Fibroblast of the aortic adventitia (primary cell): ENCODE measurements around the gene TSPOAP1. TPM values are rescaled to one million over a fixed set of nuclear protein-coding genes. Genes with fewer than 3 reads are reported as not detected.

Source experiments
- DNase-seq: peaks from one replicate; pipeline ENCODE4 v3.0.0-alpha.2; 2010; ENCODE audit warnings: low read depth
- H3K4me3 ChIP-seq: 2 replicates; pipeline ENCODE4 v1.5.1; 2011; ENCODE audit warnings: low read depth, mild to moderate bottlenecking, control low read depth, low read length, moderate library complexity
- CTCF ChIP-seq: IDR thresholded peaks from 2 replicates; pipeline ENCODE4 v1.5.1; 2011; ENCODE audit warnings: mild to moderate bottlenecking, low read length, control low read depth, inconsistent platforms; ENCODE audit not compliant: insufficient read depth
- total RNA-seq: library from RNA; depleted of rRNA; stranded (reverse); fragments of >200 nt; gene quantifications from 2 replicates; pipeline ENCODE4 v1.2.3, GENCODE V29; 2012; ENCODE audit warnings: low replicate concordance

TSPOAP1 gene
- total RNA-seq, 1 donor: 0.18 TPM

GRCh38 chr17:58307468-58308172 is 21.0 kb downstream of the TSPOAP1 start:
- TF ChIP-seq CTCF: no peak

DNA sequence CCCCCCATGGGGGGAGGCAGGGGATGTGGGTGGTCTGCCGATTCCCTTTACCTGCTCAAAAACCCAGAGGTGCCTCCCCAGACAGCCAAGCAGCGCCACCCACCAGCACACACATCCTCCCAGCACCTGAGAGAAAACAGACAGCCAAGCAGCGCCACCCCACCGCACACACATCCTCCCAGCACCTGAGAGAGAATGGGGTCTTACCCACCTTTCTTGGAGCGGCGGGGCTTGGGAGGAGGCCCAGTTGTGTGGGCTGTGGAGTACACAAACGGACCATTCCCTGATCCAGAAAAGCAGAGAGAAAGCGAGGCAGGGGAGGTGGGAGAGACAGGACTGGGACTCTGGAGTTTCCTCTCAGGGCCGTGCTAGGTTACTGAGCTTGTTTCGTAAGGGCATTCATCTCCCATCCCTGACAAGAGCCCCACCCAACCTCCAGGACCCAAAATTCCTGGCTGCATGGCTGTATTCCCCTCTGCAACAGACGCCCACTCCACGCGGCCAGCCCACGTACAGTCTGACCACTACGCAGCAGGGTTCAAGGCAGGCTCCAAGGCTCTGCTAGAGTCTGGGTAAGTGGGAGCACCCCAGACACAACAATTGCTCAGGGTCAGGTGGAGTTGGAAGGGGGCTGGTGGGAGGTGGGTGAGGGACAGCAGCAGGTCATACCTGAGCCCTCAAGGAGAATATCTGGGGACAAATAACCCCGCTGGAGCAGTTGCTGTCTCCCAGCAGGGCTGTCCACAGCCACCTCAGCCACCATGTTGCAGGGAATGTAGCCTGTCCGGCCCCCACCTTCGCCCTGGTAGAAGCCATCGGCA is 22.3 kb downstream of the TSPOAP1 start:
- TF ChIP-seq CTCF: no peak

More at GRCh38 chr17:58307468-58308172, 21.0 kb downstream of the TSPOAP1 start:
- DNase-seq: no peak
- no peak overlapping the region for H3K4me3 ChIP-seq

GRCh38 chr17:58305626-58306025 is 23.0 kb downstream of the TSPOAP1 start:
- no peak for DNase-seq
- TF ChIP-seq CTCF: no peak
- H3K4me3 ChIP-seq: no peak overlapping the region

More for the DNA sequence above, 22.3 kb downstream of the TSPOAP1 start:
- H3K4me3 ChIP-seq: no peak overlapping the region
- DNase-seq: no peak

DNA sequence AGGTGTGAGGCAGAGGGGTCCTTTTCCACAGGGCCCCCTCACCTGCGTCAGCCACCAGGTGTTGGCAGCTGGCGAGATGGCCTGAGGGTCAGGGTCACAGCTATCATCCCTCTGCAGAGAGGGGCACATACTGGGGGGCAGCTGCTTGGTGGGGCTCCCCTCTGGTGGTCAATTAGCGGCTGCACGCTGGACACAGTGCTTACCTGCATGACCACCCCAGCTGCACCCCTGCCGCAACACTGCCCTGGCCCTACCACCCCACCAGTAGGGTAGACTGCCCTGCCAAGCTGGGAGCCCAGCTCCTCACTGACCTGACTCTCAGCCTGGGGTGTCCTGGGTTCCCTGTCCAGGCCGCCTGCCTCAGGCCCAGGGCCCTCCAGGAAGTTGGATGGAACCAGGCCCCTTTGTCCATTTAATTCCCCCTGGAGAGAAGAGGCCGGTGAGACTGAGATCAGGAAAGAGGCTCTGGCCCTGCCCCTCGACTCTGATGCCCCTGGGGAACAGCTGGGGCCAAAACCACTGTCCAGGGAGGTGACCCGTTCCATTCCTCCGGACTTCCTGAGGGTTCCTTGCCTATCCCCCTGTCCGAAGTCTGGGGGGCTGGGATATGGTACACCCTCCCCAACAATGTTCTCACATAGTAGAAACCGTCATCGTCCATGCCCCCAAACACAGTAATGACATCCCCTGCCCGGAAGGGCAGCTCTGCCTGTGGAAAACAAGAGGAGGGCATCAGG is 23.7 kb downstream of the TSPOAP1 start:
- no peak for TF ChIP-seq CTCF
- no peak overlapping the region for H3K4me3 ChIP-seq
- DNase-seq: no peak

- H3K4me3 ChIP-seq: no peak overlapping the region
- peak; percentile 69 for TF ChIP-seq CTCF
- DNase-seq: peak; percentile 27
These were observed 24.4 kb downstream of the TSPOAP1 start for GRCh38 chr17:58303971-58304749.

DNA sequence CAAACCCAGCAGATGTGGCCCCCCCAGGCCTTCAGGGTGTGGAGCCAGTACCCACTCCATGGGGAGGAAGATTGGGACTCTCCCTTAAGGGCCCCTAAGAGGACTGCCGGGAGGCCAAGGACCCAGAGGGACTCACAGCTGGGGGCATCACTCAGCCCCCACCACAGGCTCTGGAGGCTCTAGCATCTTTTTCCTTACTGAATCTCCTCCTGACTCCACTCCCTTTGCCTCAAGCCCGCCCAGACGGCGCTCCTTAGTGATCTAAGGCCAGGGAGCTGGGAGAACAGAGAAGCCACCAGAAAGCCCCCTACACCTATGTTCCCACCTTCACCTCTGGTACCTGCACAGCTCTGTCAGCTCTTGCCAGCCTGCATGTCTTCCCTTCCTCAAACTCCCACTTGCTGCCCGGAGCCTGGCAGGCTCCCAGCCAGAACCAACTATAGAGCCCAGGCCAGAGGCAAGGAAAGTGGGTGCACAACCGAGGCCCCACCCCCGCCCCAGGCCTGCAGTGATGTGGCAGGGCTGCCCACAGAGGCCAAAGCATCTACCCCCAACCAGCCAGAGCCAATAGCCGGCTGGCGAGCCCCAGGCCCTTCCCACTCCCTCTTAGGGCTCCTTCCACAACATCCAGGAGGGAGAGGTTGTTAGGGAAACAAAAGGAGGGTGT is 25.5 kb downstream of the TSPOAP1 start:
- no peak overlapping the region for H3K4me3 ChIP-seq
- no peak for DNase-seq
- TF ChIP-seq CTCF: no peak
